Measurements from ENCODE around the gene PRDM13.
"Not testable (repeated sequence)": the region's sequence is repeated elsewhere in the genome, so short reads cannot be mapped to it uniquely, and the experiment has no call there.

PRDM13 gene

GRCh38 chr6:99590728-99591672 is 15.6 kb upstream of the PRDM13 start:
- DNase-seq (ENCODE audit: low read depth): no peak
- TF ChIP-seq CTCF (conservative IDR thresholded peaks at IDR 0.05; ENCODE audit: control insufficient read depth, insufficient read depth, low read depth, low read length): no peak
- no peak overlapping the region for H3K4me3 ChIP-seq (ENCODE audit: control insufficient read depth, low read depth, low read length)

GRCh38 chr6:99591673-99592364 is 14.8 kb upstream of the PRDM13 start:
- DNase-seq (ENCODE audit: low read depth): no peak
- H3K4me3 ChIP-seq (ENCODE audit: control insufficient read depth, low read depth, low read length): no peak overlapping the region
- no peak for TF ChIP-seq CTCF (conservative IDR thresholded peaks at IDR 0.05; ENCODE audit: control insufficient read depth, insufficient read depth, low read depth, low read length)

- H3K4me3 ChIP-seq (ENCODE audit: control insufficient read depth, low read depth, low read length): no peak overlapping the region
- DNase-seq (ENCODE audit: low read depth): peak; percentile 75
- TF ChIP-seq CTCF (conservative IDR thresholded peaks at IDR 0.05; ENCODE audit: control insufficient read depth, insufficient read depth, low read depth, low read length): no peak
Measured at GRCh38 chr6:99592900-99593299, 13.7 kb upstream of the PRDM13 start.

GRCh38 chr6:99594696-99595095 is 11.9 kb upstream of the PRDM13 start:
- H3K4me3 ChIP-seq (ENCODE audit: control insufficient read depth, low read depth, low read length); DNase-seq (ENCODE audit: low read depth): not testable (repeated sequence)

- DNase-seq (ENCODE audit: low read depth): no peak
- no peak for TF ChIP-seq CTCF (conservative IDR thresholded peaks at IDR 0.05; ENCODE audit: control insufficient read depth, insufficient read depth, low read depth, low read length)
- H3K4me3 ChIP-seq (ENCODE audit: control insufficient read depth, low read depth, low read length): no peak overlapping the region
Measured at GRCh38 chr6:99602520-99603420, 3.9 kb upstream of the PRDM13 start.

GRCh38 chr6:99603421-99604165 is 3.0 kb upstream of the PRDM13 start:
- peak; percentile 17 for DNase-seq (ENCODE audit: low read depth)
- peak overlapping the region; percentile 20 for H3K4me3 ChIP-seq (ENCODE audit: control insufficient read depth, low read depth, low read length)
- TF ChIP-seq CTCF (conservative IDR thresholded peaks at IDR 0.05; ENCODE audit: control insufficient read depth, insufficient read depth, low read depth, low read length): no peak
